Measurements from ENCODE around the gene MYO6. TPM values are rescaled to one million over a fixed set of nuclear protein-coding genes. Genes with fewer than 3 reads are reported as not detected.
"Not testable (repeated sequence)": the region's sequence is repeated elsewhere in the genome, so short reads cannot be mapped to it uniquely, and the experiment has no call there.

MYO6 gene
- 5.4 TPM for total RNA-seq
- long read RNA-seq, partial matches to known transcripts, result 2 of 3 reads
- long read RNA-seq, other reads (novel, unspliced or antisense), result 1 of 3 reads

DNA sequence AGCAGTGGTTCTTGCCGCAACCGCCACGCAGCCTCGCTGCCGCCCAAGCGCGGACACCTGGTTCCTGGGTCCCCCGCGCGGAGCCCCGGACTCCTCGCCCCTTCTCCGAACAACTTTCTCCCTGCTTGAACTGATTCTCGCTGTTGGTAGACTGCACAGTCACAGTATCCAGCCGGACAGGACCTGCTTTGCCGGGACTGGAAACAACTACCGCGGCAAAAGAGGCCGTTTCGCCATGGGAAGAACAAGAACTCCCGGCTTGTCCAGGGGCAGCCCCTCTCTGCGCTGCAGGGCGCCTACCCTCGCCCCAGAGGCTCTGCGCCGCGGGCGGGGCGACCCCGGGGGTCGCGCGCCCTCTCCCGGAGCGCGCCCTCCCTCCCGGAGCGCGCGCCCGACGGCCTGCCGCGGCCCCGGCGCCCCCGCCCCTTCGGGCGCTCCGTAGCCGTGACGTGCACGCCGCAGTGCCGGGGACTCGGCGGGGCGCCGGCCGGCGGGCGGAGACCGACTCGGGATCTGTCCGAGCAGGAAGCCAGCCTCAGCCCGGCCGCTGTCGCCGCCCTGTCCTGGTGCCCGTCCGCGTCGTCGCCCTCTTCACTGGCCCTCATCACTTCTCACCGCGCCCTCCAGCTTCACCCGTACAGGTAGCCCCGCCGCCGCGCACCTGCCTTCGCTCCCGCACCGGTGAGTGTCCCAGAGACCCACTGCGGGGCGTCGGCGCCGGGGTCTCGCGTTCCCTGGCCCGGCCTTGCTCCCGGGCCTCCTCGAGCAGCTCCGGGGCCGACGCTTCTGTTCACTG is at the start of gene MYO6:
TSS of gene MYO6 (plus strand) at position 497 of the 796 bp plus-strand sequence. CDS start 68,309 bp downstream, outside the sequence.
- intact Hi-C loops (cut with DNase I), result no loop called here
- ATAC-seq (ENCODE audit: poor library complexity) (peak; percentile 98), DNase-seq (peak; percentile 85)

GRCh38 chr6:75708334-75708733 is 40.7 kb upstream of the MYO6 start:
- ATAC-seq (ENCODE audit: poor library complexity); DNase-seq; intact Hi-C loops (cut with DNase I): not testable (repeated sequence)

DNA sequence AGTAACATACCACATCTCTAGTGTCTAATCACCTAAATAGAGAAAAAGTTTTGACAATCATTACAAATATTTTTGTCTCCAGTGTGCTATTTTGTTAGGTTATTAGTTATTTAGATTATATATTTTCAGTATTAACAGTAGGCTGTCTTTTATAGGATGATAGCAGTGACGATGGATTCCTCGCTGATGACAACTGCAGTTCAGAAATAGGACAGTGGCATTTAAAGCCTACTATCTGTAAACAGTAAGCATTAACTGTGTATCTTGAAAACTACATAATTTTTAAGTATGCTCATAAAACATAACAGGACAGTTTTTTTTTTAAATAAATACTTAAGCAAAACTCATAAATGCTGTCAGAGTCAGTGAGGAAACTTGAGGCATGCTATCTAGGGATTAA is 37.9 kb upstream of the MYO6 start:
- ATAC-seq (ENCODE audit: poor library complexity) (no peak), DNase-seq (no peak)
- intact Hi-C loops (cut with DNase I), result no loop called here

- ATAC-seq (ENCODE audit: poor library complexity), result no peak
- no peak for DNase-seq
- intact Hi-C loops (cut with DNase I), result no loop called here
These were observed 29.9 kb upstream of the MYO6 start for GRCh38 chr6:75719133-75719532.

- DNase-seq (no peak), ATAC-seq (ENCODE audit: poor library complexity) (no peak)
- intact Hi-C loops (cut with DNase I), result no loop called here
These were observed 25.7 kb upstream of the MYO6 start for GRCh38 chr6:75723382-75723781.

DNA sequence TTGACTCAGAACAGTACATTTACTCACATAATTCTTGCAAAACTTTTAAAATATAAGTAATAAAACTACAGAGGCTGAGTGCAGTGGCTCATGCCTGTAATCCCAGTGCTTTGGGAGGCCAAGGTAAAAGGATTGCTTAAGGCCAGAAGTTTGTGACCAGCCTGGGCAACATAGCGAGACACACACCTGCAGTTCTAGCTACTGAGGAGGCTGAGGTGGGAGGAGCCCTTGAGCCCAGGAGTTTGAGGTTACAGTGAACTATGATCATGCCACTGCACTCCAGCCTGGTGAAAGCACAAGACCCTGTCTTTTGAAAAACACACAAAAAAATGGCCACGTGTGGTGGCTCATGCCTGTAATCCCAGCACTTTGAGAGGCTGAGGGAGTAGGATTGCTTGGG is 21.8 kb upstream of the MYO6 start:
- DNase-seq (no peak), ATAC-seq (ENCODE audit: poor library complexity) (no peak)
- intact Hi-C loops (cut with DNase I), result no loop called here

- DNase-seq; intact Hi-C loops (cut with DNase I); ATAC-seq (ENCODE audit: poor library complexity): not testable (repeated sequence)
These were observed 18.0 kb upstream of the MYO6 start for GRCh38 chr6:75731029-75731428.

DNA sequence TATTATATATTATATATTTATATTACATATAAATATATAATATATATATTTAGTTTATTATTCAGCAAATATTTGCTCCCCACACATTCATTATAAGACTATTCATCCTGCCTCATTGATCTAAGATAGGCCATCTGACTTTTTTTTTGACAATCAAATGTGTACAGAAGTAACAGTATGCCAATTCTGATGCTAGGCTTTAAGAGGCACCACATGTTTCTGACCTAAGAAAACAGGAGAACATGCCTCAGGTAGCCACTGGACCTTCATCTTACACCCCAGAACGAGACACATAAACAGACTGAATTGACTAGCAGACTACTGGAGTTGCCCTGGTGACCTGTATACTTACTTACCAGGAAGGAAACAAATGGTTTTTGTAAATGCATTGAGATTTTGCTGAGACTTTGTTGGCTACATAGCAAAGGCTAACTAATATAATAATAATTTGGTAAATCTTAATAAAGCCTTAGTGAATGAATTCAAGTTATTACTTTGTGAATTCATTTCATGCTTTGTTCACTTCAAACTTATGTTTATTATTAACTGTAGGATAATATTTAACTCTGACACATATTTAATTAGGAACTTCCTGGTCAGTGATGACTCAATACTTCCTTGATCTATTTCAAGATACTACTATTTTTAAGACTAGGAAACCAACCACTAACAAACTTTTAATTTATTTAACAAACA is 13.4 kb upstream of the MYO6 start:
- intact Hi-C loops (cut with DNase I), result no loop called here

DNA sequence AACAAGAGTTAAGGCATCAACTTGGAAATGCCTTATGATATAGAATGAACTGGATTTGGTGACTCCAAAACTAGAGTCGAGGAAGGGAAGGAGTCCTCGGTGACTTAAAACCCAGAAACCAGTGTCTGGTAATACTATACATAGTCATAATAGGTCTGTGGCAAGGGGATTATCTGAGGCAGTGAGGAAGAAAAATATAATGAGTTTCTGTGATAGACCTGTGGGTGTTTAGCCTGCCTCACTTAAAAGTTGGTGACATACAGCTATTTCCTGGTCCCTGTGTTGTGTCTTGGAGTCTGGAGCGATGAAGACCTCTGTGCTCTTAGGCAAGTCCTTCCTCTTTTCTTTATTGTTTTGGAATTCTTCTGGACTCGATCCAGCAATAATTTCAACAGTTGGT is 5.1 kb upstream of the MYO6 start:
- no peak for DNase-seq
- no peak for ATAC-seq (ENCODE audit: poor library complexity)
- intact Hi-C loops (cut with DNase I), result no loop called here

More for the DNA sequence above, 13.4 kb upstream of the MYO6 start:
- DNase-seq, result no peak
- no peak for ATAC-seq (ENCODE audit: poor library complexity)

DNA sequence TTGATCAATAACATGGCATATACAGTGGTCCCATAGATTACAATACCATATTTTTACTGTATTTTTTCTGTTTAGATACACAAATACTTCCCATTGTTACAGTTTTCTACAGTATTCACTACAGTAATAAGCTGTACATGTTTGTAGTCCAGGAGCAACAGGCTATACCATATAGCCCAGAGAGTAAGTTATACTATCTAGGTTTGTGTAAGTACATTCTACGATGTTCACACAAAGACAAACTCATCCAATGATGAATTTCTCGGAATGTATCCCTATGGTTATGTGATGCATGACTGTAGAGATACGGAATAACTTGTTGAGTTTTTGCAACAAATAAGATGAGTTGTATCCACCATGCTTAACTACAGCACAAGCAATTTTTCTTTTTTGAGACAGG is 3.6 kb upstream of the MYO6 start:
- intact Hi-C loops (cut with DNase I), result no loop called here
- ATAC-seq (ENCODE audit: poor library complexity) (no peak), DNase-seq (no peak)

DNA sequence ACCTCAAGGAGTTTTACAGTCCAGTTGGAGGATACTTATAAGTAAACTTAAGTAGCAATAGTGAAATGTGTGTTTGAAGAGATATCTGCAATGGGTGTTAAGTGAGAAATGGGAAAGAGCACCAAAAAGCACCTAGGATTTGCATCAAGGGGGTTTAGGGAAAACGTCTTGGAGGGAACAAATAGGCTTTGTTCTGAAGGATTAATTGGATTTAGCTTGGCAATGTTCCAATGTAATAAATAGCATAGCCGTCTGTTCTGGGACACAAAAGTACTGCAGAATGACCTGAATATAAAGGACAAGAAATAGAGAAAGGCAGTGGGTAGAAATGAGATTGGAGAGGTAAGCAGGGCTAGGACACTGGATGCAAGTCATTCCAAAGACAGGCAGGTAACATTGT is 2.8 kb upstream of the MYO6 start:
- intact Hi-C loops (cut with DNase I), result no loop called here

DNA sequence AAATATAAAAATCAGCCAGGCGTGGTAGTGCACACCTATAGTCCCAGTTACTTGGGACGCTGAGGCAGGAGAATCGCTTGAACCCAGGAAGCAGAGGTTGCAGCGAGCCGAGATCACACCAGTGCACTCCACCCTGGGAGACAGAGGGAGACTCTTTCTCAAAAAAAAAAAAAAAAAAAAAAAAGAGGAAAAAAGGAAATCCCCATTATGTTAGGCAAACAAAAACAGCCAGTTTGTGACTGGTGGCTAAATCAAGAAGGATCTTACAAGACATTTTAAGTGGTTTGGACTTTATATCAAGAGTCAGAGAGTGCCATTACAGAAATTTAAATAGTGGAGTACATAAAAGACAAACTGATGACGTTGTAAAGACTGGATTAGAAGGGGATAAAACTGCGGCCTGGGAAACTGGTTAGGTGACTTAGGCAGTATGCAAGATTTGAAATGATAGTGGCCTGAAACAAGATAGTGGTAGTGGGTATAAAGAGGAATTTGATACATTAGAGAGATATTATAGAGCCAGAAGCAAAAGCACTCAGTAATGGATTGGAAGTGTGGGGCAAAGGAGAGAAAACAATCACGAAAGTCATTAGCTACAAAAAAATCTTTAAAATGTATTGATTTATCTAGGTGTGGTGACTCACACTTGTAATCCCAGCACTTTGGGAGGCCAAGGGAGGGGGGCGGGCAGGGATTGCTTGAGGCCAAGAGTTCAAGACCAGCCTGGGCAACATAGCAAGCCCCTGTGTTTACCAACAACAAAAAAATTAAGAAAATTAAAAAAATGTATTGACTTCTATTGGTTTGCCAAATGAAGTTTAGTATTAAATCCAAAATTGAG is 1.7 kb upstream of the MYO6 start:
- no peak for DNase-seq
- intact Hi-C loops (cut with DNase I), result no loop called here
- no peak for ATAC-seq (ENCODE audit: poor library complexity)

More for the DNA sequence above, 2.8 kb upstream of the MYO6 start:
- DNase-seq (no peak), ATAC-seq (ENCODE audit: poor library complexity) (no peak)

DNA sequence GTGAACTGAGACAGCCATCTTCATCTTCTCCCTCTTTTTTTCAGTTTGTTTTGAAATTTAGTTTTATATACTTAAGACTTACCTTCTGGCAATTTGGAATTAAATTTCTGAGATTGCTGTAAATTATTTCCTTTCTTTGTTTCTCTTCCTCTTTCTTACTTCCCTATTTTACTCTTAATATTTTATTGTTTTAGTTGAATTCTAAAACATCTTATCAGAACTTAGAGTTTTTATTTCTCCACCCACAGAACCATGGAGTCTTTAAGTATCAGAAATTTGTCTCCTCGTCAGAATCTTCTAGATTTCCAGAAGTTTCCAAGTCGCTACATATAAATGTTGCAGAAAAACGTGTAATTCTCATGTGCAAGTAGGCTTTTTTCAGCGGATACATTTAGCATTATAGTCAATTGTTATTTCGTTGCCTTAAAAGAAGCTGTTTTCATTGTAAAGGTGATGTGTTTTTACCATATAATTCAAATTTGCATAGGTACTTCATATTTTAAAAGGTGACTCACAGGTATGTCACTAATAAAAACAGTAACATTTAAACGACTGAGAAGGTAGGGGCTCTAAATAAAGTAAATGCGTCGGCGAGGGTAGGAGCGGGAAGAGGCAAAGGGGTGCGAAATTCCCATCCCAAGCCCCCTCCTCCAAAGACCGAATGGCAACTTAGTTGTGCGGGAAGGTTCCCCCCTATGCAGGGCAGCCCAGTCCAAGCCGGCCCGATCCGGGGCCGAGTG is 866 bp upstream of the MYO6 start:
- intact Hi-C loops (cut with DNase I), result no loop called here
- ATAC-seq (ENCODE audit: poor library complexity) (peak; percentile 56), DNase-seq (no peak)

GRCh38 chr6:75751443-75751842 is 2.4 kb downstream of the MYO6 start:
- intact Hi-C loops (cut with DNase I), result no loop called here
- DNase-seq (no peak), ATAC-seq (ENCODE audit: poor library complexity) (no peak)

- no peak for DNase-seq
- intact Hi-C loops (cut with DNase I), result no loop called here
- ATAC-seq (ENCODE audit: poor library complexity), result no peak
These were observed 3.3 kb downstream of the MYO6 start for GRCh38 chr6:75752365-75752764.

- no peak for DNase-seq
- no peak for ATAC-seq (ENCODE audit: poor library complexity)
- intact Hi-C loops (cut with DNase I), result no loop called here
These were observed 6.7 kb downstream of the MYO6 start for GRCh38 chr6:75755704-75756103.

GRCh38 chr6:75757295-75757694 is 8.3 kb downstream of the MYO6 start:
- intact Hi-C loops (cut with DNase I), result no loop called here
- DNase-seq (no peak), ATAC-seq (ENCODE audit: poor library complexity) (no peak)

DNA sequence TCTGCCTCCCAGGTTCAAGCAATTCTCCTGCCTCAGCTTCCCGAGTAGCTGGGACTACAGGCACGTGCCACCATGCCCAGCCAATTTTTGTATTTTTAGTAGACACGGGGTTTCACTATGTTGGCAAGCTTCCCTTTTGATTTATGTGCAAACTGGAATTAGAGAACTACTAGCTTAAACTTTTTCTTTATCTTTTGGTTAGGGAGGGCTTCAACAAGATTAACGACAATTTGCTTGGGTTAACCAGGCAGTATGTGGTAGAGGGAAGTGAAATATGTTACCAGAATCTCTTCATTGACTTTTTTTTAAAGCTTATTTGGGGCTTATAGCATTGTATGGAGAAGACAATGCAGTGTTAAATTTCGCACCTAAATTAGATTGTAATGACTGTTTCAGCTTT is 9.0 kb downstream of the MYO6 start:
- intact Hi-C loops (cut with DNase I), result no loop called here
- no peak for ATAC-seq (ENCODE audit: poor library complexity)
- no peak for DNase-seq

DNA sequence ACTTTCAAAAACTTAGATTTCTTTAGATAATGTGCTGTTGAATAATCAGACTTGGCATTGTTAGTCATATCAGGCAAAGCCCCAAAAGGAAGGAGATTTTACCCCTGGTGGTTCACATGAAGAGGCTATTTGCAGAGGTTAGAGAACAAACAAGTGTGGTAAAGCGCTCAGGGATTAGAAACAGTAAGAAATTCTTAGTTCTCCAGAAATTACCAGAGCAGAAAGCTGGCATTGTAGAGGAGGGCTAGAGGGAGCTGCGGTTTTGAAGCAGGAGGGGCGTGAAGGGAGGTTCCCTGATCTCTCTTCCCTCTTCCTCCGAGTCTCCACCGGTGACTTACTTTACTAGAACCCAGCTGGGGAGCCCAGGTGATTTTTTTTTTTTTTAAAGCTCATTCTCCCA is 10.2 kb downstream of the MYO6 start:
- DNase-seq, result no peak
- ATAC-seq (ENCODE audit: poor library complexity), result no peak
- intact Hi-C loops (cut with DNase I), result no loop called here
